Uterus (tissue), 2 donors: Measurements from ENCODE around the gene TAC3.

Experiments
- CTCF ChIP-seq, 4 experiments: fragments of 200-600 bp in 2 of 4; fragments of 450-650 bp in 2 of 4; sonication (generic) in 2 of 4; IDR thresholded peaks; one replicate each; pipeline ENCODE4 v1.5.1; 2016 to 2019; ENCODE audit warnings: antibody characterized with exemption in 4 of 4, mild to moderate bottlenecking in 2 of 4, moderate library complexity in 1 of 4
- POLR2A ChIP-seq, 2 donors: fragments of 450-650 bp; IDR thresholded peaks; one replicate each; pipeline ENCODE4 v1.6.1; 2016; ENCODE audit warnings: antibody characterized with exemption in 2 of 2, mild to moderate bottlenecking in 1 of 2, moderate library complexity in 1 of 2

DNA sequence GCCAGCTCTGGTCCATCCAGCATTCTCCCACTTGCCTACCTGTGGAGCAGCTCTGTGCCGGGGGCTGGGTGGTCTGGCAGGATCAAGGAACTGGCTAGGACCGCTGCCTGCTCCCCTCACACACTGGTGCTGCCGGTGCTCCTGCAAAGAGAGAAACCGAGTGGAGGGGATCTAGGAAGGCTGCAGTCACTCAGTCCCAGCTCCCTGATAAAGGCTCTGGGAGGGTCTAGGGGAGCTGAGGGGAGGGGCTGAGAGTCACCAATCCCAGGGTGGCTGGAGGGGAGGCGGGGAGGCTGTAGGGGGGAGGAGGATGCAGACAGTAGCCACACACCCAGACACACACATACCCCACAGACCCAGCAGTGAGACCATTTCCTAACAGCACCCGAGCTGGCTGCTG, at the start of gene TAC3:
- TF ChIP-seq POLR2A (IDR thresholded peaks at IDR 0.05) (no peak), CTCF (IDR thresholded peaks at IDR 0.05) (no peak)
